Activated CD4-positive, CD25-positive, alpha-beta regulatory T cell (primary cell): ENCODE measurements around the gene CABLES2.
"Not testable (repeated sequence)": the region's sequence is repeated elsewhere in the genome, so short reads cannot be mapped to it uniquely, and the experiment has no call there.

Experiments used
- DNase-seq, 4 experiments: peaks; one replicate each; lab custom pipeline; 2025; lab: John Stamatoyannopoulos, UW

CABLES2 gene

GRCh38 chr20:62388839-62389600 is 18.1 kb downstream of the CABLES2 start:
- DNase-seq, result no peak

- no peak for DNase-seq
Measured at GRCh38 chr20:62387933-62388635, 19.0 kb downstream of the CABLES2 start.

- DNase-seq, result no peak
Measured at GRCh38 chr20:62387219-62387913, 19.7 kb downstream of the CABLES2 start.

GRCh38 chr20:62386383-62387218 is 20.5 kb downstream of the CABLES2 start, which contains the start of gene RPS21:
RPS21 (plus strand) TSS chr20:62387103; CDS start chr20:62387339, 236 bp downstream.
- peak; percentile 81 to 92 (median 88) for DNase-seq

- peak; percentile 41 to 61 (median 53) for DNase-seq
Measured at GRCh38 chr20:62382306-62383198, 24.5 kb downstream of the CABLES2 start.

GRCh38 chr20:62381842-62382241 is 25.2 kb downstream of the CABLES2 start:
- no peak for DNase-seq

GRCh38 chr20:62381202-62381797 is 25.8 kb downstream of the CABLES2 start:
- no peak for DNase-seq

- DNase-seq, result no peak
Measured at GRCh38 chr20:62378215-62378614, 28.9 kb downstream of the CABLES2 start.

GRCh38 chr20:62377615-62378178 is 29.4 kb downstream of the CABLES2 start:
- no peak for DNase-seq

GRCh38 chr20:62377064-62377461 is 30.0 kb downstream of the CABLES2 start:
- DNase-seq, result no peak

- DNase-seq, result no peak
Measured at GRCh38 chr20:62376112-62377063, 30.7 kb downstream of the CABLES2 start.

- DNase-seq, result no peak
Measured at GRCh38 chr20:62374331-62375152, 32.5 kb downstream of the CABLES2 start.

- DNase-seq, result not testable (repeated sequence)
Measured at GRCh38 chr20:62373631-62374179, 33.4 kb downstream of the CABLES2 start.

- DNase-seq, result no peak
Measured at GRCh38 chr20:62372042-62372993, 34.8 kb downstream of the CABLES2 start.

GRCh38 chr20:62371588-62372041 is 35.5 kb downstream of the CABLES2 start:
- no peak for DNase-seq
